Skeletal muscle cell (primary cell): ENCODE measurements around the gene MGAT5.
"Not testable (repeated sequence)": the region's sequence is repeated elsewhere in the genome, so short reads cannot be mapped to it uniquely, and the experiment has no call there.

Experiments
- DNase-seq: peaks from one replicate; pipeline ENCODE4 v3.0.0-alpha.2; 2010; ENCODE audit warnings: low read depth
- H3K4me3 ChIP-seq: 2 replicates; pipeline ENCODE4 v1.5.1; 2011; ENCODE audit warnings: low read depth, mild to moderate bottlenecking, control low read depth, low read length, moderate library complexity

The MGAT5 gene

DNA sequence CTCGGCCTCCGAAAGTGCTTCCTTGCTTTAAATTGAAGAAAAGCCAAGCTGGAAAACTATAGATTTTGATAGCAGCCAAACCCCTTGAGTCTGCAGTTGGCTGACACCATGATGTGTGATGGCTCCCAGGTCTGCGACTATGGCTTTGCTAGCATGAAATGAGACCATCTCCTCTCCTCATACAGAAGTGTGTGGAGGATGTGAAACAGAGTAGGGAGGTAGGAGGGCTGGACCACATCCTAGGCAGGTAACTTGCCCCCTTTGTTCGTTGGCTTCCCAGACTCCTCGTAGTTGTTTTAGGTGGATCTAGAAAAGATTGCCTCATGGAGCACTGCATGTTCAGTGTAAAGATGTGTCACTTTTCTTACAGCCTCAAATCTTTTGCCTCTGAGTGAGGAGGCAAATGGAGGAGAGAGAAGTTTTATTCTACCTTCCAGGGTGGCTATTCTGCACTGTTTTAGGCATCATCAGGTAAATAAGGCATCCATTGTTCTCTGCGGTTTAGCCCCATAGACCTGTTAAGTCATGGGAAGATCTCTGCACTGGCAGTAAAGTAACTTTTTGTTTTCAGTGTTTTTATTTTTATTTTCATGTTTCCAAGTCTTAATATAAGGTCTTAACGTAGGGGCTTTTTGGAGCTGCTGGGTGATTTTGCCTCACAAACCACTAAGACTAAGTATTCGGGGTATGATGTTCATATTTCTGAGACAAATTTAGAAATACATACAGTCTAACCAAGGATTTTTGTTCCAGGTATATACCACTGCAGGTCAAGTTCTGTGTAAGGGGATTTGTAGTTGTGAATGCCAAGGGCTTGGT is 40.1 kb downstream of the MGAT5 start:
- DNase-seq = no peak
- H3K4me3 ChIP-seq = no peak overlapping the region

DNA sequence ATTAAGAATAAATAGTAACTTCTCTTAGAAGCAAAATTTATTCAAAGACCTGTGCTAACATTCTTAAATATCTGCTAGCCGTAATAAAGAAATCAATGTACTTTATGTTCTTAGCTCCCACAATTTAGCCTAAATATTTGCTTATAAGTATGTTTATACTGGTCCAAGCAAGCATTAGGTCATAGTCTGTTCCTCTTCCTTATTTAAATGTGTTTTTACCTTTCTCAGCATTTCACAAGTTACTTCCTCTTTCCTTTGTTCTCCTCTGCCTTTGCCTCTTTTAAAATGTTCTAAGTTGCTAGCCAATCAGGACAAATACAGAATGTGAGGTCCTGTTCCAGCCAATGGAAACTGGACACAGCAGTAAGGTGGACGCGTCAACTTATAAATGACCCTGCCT is 40.7 kb downstream of the MGAT5 start:
- DNase-seq, H3K4me3 ChIP-seq: not testable (repeated sequence)

DNA sequence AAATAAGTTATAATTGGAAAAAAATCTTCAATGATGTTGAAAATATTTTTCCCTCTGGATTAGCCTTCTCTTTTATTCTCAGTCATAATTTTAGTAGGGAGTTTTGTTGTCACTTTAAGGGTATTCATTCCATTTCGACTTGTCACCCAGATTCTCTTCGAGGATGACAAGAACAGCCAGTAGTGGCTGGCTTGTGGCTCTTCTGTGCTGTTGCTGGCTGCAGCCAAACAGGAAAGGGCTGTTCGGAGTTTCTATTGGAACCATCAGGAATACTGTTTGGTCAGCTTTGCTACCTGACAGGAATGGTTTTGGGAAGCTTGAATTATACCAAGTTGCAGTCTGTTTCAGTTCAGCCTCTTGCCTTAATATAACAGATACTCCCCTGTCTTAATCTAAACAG is 41.6 kb downstream of the MGAT5 start:
- H3K4me3 ChIP-seq = no peak overlapping the region
- DNase-seq = no peak

DNA sequence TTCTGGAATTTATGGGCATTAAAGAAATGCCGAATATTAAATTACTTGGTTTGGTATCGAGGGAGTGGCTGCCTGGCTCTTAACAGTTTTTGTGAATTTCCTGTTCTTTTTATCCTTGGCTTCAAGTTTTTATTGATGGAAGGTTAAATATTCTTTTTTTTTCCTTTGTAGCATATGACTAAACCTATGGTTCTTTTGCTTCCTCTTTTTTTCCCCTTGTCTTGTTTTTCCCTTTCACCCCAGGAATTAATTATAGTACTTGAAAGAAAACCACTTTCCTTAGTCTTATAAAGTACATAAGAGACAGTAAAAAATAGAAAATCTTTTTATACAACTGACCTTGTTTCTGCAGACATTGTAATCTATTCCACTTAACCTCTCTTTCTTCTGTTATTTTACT is 42.4 kb downstream of the MGAT5 start:
- H3K4me3 ChIP-seq = no peak overlapping the region
- DNase-seq = no peak

DNA sequence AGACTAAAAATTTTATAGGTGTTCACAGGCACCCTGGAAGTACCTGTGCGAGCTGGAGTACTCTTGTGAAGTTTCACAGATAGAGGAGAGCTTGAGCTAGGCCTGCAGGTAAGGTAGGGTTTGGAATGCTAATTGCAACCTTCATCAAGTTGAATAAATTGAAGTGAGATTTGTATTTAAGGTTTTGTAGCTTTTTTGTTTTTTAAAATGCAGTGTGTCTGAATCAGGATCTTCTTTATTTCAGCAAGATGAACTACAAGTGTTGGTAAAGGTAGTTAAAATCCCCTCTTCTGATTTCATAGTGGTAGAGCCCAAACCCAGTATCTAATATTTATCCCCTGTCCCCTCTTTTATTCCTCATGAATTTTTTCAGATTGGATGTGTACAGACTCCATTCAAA is 45.5 kb downstream of the MGAT5 start:
- H3K4me3 ChIP-seq = no peak overlapping the region
- no peak for DNase-seq

DNA sequence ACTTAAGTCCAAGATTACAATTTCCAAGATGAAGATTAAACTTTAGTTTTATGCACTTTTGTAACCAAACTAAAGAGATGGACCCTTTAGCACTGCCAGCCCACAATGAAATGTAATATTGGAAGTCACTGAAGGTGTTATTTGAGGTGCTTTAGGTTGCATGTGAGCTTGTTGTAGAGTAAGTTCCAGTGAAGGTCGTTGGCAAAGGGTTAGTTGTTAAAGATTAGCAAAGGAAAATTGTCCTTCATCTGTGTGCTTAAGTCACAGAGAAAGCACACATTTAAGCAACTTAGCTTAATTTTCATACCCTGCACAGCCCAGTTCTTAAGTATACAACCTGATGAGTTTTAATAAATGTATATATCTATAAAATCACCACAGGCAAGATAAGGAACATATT is 46.7 kb downstream of the MGAT5 start:
- no peak overlapping the region for H3K4me3 ChIP-seq
- no peak for DNase-seq

DNA sequence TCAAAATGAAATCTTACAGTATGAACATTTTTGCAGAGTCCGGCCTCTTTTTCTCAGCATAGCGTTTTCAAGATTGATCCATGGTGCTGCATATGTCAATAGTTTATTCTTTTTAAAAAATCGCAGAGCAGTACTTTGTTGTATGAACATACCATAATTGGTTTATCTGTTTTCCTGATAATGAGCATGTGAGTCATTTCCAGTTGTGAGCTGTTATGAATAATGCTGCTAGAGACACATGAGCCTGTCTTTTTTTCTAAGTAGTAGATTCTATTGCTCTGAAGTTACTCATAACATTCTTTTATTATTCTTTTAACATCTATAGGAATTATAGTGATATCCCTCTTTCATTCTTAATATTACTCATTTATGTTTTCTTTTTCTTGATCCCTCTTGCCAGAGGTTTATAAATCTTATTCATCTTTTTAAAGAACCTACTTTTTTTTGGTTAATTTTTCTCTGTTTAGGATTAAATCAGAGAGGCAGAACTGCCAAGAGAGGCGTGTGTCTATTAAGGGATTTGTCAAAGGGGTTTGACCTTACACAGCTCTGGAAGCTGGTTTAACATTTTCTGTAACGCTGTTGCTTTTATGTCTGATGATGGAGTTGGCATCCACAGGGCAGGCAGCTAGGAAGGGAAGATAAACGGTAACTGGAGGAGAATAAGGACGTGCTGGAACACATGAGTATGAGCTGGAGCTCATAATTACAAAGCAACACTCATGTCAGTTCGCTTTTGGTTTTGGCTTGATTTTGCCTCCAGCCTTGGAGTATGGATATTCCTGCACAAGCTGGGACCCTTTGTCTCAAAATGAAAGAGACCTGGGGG is 47.4 kb downstream of the MGAT5 start:
- DNase-seq = no peak
- no peak overlapping the region for H3K4me3 ChIP-seq

DNA sequence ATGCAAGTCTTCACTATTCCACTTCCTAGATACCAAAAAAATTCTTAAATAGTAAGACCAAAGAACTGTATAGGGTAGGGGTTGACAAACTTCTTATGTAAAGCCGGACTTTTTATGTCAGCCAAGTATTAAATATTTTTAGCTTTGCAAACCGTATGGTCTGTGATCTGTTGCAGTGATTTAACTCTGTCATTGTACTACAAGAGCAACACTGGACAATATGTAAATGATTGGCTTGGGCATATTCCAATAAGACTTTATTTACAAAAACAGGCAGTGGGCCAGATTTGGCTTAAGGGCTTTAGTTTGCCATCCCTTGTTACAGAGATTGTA is 48.0 kb downstream of the MGAT5 start:
- DNase-seq = no peak
- H3K4me3 ChIP-seq = no peak overlapping the region

DNA sequence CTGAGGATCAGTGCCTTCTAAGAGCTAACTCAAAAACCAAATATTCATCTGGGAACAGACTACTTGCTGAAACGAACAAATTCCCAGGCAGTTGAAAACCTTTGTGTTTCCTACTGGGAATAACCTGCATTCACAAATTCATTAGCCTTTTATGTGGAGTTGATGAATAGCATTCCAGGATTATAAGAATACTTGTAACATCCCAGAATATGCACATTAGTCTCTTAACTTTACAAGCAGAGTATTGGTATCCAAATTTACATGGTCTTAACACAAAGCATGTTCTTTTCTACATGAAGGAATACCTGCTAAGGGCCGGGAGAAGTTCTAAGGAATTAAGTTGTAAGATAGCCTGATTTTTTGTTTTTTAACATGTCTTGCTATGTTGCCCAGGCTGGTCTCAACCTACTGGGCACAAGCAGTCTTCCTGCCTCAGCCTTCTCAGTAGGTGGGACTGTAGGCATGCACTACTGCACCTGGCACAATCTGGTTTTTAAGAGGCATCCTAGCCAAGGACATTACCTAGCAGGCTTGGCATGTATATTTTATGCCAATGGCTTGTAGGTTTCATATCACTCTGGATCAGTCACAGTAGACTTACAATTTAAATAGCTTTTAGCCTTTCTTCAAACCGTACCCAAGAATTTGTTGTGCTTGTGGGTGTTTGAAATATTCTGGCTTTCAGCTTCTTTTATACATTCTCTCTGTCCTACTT is 50.7 kb downstream of the MGAT5 start:
- no peak overlapping the region for H3K4me3 ChIP-seq
- DNase-seq = no peak

DNA sequence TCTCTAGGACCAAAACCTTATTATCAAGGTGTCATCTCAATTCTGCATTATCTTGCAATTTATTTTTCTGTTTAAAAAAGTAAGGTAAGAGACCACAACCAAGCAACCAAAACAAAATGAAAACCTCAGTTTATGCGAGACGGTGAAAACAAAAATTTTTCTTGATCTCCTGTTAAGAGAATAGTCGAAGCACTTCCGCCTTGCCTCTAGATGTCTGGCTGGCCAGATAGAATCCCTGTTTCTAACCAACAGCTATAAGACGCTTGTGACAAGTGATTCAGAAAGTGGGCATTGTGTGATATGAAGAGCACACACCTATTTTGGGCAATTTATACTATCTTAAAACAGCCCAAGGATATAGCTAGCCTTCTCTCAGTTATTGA is 51.2 kb downstream of the MGAT5 start:
- no peak for DNase-seq
- no peak overlapping the region for H3K4me3 ChIP-seq

DNA sequence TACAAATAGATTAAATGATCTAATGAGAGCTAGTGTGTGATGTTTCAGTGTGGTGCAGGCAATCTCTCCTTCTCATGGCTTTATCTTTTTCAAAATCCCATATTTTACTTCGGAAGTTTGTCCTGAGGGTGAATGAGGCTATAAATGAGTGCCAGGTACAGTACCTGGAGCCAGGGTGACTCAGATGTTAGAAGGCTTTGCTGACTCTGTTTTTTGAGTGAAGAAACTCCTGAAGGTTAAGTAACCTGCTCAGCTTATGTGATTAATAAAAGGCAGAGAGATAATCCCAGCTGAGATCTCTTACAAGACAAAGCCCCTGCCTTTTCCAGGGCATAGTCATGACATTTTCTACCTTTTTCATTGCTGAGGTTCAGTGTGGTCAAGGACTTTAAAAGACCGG is 52.6 kb downstream of the MGAT5 start:
- DNase-seq = no peak
- H3K4me3 ChIP-seq = no peak overlapping the region

DNA sequence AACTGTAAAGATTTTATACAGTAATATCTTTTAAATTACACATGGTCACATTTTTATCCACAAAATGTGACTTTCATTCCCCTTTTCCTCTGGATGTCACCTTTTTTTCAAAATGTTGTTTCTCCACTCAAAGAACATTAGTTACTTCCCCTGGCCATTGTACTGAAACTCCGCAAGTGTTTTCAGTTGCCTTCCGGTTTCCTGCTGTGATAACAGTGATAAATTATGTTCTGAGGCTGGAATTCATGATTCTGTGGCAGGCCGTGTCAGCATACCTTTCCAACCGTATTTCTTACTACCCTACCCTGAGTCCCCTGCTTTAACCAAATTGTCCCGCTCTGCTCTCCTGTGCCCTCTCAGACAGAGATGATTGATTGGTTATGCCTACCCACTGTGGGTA is 53.5 kb downstream of the MGAT5 start:
- H3K4me3 ChIP-seq = no peak overlapping the region
- DNase-seq = no peak

DNA sequence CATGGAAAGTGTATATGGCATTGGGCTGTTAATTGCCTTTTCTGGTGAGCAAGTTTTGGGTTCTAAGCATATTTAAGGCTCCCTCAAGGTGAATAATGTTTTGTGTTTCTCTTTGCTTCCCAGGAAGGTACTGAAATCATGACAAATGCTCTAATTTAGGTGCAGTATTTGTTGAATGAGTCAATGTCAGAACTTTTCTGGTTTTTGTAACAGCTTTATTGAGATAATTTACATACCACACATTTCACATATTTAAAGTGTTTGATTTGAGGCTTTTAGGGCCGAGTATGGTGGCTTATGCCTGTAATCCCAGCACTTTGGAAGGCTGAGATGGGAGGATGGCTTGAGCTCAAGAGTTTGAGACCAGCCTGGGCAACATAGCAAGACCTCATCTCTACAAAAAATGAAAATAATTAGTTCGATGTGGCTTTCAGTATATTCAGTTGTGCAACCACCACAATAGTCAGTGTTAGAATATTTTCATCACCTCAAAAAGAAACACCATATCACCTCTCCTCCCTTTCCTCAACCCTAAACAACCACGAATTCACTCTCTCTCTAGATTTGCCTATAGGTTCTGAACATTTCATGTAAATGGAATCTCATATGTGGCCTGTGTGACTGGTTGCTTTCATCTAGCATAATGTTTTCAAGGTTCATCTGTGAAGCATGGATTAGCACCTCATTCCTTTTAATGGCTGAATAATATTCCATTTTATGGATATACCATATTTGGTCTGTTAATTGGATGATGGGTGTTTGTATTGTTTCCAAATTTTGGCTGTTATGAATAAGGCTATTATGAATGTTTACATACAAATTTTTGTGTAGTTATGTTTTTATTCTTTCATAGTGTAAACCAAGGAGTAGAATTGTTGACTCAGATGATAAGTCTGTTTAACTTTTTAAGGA is 54.9 kb downstream of the MGAT5 start:
- no peak for DNase-seq
- H3K4me3 ChIP-seq = no peak overlapping the region

DNA sequence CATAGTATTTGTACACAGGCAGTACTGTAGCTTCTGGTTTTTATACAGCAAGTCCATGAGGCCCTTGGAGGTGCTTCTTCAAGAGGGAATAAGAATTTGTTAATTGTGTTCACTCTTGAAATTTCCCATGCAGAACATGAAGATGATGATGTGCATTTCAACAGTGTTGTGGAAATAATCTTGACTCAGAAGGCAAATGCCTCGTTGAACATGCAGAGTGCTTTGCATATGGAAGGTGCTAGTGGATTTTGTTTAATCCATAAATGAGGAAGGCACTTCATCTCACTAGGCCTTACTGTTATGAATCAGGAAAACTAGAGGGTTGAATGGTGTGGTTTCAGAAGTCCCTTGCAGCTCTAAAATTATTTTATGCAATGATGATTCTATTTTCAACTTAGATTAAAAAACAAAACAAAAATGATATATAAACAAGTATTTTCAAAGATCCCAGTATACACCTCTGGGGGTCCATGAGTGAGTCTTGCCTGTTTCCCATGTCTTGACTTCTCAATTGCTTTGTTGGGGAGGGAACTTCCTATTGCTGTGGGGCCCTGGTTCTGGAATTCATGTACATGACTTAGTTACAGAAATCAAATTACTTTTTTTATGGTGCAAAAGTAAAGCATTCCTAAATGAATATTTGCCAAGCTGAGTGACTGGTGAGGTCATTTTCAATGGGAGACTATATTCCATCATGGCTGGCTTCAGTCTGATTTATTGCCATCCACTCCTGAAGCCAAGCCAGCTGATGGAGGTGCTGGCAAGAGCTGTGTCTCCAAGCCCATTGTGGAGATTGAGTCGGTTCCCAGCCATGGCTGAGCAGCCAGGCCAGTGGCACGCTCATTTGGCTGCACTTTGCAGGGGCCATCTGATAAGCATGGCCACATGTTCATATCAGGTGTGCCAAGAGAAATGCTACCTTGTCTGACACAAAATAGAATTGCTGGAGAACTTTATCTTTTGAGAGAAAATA is 56.5 kb downstream of the MGAT5 start:
- H3K4me3 ChIP-seq = no peak overlapping the region
- DNase-seq = no peak

DNA sequence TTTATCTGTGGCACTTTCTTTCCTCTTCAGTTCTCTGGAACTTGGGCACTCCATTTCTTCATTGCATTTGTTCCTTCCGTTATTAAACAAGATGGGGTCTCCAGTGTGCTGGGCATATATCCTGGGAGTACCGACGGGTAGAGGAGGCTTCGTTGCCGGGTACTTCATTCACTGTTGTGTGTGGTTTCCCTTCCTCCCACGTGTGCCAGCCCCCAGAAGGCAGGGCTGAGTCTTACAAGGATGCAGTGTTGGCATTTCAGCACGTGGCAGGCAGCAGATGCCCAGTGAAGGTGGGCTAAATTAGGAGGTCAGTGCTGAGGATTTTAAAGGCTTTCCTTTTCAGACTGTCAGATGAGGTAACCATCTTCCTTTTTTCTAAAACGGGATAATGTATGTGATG is 58.6 kb downstream of the MGAT5 start:
- DNase-seq = no peak
- no peak overlapping the region for H3K4me3 ChIP-seq

DNA sequence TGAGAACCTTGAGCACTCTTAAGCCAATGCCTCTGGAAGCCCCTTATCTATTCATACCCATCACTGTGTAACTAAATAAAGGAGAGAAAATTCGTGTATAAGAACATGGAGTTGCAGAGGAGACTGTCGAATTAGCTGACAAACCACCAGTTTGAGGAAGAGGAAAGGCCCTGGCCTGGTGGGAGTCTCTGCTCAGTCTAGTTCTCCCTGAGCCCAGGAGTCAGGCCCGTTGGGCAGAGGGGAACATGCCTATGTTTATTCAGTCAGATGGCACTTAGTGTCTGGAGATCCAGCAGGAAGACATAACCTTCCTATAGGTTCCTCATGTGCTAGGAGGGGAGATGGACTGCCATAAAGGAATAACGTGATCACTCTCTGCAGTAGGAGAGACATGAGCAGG is 60.3 kb downstream of the MGAT5 start:
- DNase-seq = no peak
- H3K4me3 ChIP-seq = no peak overlapping the region

DNA sequence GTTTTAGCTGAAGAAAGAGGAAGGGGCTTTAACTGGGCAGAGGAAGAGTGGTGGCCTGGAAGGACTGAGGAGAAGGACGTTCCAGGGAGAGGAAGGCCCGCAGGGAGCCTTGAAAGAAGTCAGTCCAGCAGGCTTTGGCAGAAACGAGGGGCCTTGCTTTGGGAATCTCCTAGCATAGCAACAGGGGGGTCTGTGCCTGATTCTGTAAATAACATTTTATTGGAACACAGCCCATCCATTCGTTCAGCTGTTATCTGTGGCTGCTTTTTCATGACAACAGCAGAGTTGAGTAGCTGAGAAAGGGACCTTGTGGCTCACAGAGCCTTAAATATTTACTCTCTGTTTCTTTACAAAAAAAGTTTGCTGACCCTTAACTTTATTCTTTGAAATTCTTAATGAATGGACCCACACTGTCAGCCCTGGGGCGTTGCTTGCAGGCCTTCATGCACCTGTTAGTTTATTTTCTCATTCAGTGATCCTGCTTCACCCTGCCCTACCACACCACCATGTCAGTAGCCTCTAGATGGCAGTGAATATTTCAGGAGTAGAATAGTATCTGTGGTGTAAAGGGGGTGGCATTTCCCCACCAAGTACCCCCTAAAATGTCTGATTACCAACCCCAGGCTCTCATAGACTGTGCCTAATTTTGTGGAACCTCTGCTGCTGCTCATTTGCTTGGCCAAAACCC is 61.0 kb downstream of the MGAT5 start:
- DNase-seq = no peak
- no peak overlapping the region for H3K4me3 ChIP-seq

DNA sequence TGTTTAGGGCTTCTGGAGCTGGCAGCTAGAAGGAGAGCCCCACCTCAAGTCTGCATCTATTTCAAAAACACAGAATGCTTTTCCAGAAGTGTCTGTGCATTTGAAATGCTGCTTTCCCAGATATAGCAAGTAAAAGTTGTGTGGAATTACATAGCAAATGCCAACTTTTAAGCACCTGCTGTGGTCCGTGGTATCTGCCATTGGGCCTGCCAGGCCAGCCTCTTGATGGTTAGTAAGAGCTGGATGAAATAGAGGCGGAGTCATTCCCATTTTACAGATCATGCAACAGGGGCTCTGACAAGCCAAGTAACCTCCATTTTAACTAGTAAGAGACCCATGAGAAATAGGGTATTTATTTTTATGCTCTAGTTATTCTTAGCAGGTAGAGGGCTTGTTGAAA is 61.6 kb downstream of the MGAT5 start:
- H3K4me3 ChIP-seq = no peak overlapping the region
- no peak for DNase-seq
